EH (cell line): Measurements from ENCODE around the gene MAU2.

ENCODE experiments used
- DNase-seq: peaks from one replicate; pipeline ENCODE4 v3.0.0-alpha.2; 2015; ENCODE audit warnings: low read depth

MAU2 gene, protein sequence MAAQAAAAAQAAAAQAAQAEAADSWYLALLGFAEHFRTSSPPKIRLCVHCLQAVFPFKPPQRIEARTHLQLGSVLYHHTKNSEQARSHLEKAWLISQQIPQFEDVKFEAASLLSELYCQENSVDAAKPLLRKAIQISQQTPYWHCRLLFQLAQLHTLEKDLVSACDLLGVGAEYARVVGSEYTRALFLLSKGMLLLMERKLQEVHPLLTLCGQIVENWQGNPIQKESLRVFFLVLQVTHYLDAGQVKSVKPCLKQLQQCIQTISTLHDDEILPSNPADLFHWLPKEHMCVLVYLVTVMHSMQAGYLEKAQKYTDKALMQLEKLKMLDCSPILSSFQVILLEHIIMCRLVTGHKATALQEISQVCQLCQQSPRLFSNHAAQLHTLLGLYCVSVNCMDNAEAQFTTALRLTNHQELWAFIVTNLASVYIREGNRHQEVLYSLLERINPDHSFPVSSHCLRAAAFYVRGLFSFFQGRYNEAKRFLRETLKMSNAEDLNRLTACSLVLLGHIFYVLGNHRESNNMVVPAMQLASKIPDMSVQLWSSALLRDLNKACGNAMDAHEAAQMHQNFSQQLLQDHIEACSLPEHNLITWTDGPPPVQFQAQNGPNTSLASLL

DNA sequence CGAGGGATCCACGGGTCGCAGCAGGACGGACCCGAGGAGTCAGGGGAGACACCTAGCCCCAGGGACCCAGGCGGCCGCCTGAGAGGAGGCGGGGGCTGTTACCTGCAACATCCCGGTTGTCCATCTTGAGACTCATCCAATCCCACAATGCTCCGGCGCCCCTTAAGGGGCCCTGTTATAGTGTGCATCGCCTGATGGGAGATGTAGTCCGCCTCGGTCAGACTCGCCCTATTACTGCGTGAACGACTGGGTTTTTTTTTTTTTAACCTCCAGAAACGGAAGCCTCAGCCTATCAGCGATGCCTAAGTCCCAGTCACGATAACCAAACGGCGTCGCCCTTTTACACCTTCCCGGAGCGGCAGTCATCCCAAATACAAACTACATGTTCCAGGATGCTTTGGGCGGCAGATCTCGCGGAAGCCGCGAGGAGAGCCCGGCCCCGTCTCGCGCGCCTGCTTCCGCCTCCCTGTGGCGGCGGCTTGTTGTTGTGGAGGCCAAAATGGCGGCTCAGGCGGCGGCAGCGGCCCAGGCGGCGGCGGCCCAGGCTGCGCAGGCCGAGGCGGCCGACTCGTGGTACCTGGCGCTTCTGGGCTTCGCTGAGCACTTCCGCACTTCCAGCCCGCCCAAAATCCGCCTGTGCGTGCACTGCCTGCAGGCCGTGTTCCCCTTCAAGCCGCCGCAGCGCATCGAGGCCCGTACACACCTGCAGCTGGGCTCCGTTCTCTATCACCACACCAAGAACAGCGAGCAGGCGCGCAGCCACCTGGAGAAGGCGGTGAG is at the start of gene MAU2, which contains the start of gene SUGP1:
TSS of gene MAU2 (plus strand) at position 469 of the 780 bp plus-strand sequence. CDS start at position 500, 31 bp downstream.
TSS of gene SUGP1 (minus strand) at position 149 of the 780 bp plus-strand sequence. CDS start at position 136, 13 bp downstream.
- DNase-seq = peak; percentile 90

DNA sequence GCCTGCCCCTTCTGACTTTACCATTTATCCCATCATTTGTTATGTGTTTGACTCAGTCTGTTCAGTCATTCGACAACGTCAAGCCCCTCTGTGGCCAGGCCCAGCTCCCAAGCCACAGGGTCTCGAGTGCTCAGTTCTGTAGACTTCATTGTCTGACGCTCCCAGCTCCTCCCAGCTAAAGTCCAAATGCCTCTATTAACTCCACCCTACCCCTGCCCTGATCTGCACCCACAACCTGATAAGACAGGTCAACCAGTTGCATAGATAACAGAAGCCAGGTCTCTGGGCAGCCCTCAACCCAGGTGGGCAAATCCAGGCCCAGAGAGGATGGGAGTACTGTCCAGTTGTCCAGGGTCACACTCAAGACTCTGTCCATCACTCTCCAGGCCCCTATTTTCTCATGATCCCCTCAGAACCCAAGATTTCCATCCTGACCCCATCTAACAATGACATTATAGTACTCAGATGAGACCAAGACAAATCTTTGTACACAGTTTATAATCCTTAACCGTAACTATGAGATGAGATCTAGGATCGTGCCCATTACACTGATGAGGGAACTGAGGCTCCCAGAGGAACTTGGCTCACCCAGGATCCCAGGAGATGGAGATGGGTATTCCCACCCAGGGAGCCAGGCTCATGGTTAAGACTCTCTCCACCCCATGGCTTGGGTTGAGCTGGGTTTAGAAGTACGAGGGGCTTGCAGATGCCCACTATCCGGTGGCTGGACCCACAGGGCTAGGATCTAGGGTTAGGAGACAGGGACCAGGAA is 48.6 kb upstream of the MAU2 start:
- DNase-seq = no peak

DNA sequence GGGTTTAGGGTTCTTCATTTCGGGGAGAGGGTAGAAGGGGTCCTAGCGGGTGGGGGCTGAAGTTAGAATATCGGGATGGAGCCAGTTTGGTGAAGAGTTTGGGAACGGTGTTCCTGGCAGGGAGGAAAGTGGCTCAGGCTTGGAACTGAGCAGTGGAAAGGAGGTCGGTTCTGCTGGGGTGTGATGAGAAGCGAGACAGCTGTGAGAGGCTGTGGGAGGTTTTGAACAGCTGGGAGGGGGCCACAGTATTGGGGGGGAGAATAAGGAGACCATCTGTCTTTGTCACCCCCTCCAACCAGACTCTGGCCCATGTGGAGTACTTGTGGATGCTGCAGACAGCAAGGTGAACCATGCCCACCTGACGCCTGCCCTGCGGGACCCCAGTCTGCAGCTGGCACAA is 46.5 kb upstream of the MAU2 start:
- no peak for DNase-seq

DNA sequence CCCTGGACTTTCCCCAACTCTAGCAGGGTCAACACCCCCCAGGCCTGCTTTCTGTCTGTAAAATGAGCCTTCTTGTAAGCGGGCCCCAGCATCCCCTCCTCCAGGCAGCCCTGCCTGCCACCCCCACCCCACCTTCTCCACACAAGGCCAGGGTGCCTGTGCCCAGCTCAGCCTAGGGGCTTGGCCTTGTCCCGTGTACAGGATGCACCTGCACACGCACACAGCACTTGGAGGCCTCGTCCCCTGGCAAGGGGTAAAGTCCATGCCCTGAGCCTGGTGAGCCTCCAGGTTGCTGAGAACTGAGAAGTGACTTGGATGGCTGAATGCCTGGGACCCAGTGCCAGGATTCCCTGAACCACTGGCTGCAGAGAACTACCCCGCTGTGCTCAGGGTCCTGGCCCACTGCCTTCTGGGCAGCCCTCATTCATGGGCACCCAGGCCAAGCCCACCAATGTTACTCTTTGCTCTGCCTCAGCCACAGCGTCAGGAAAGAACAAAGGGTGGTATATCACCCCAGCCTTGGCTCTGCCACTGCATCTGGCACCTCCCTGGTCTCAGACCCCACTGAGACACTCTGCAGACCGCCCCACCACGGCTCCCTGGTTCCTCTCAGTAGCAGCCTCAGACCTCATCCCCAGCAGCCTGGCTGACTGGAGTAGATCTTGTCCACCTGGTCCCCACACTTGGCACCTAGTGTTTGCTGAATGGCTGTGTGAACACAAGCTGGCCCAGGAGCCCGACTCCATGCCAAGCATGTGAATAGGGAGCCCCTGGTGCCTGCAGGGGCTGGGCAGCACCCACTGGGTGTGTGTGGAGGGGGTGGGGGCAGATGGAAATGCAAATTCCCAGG is 45.7 kb upstream of the MAU2 start:
- DNase-seq = no peak

DNA sequence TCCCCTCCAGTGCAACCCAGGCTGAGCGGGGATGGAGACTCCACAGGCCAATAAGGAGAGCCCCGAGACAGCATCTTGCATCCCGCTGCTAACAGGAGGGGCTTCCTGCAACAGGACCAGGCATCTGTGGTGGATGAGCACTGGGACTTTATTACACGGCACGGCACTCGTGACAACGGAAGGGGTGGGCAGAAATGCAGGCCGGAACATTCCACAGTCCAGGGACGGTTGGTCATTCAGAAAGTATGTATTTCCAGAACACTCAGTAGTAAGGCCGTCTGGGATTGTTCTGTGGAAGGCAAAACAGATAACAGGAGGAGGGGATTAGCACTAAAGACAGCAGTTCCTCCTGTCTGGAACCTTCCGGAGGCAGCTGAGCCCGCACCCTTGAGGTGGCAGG is 44.2 kb upstream of the MAU2 start:
- peak; percentile 80 for DNase-seq

DNA sequence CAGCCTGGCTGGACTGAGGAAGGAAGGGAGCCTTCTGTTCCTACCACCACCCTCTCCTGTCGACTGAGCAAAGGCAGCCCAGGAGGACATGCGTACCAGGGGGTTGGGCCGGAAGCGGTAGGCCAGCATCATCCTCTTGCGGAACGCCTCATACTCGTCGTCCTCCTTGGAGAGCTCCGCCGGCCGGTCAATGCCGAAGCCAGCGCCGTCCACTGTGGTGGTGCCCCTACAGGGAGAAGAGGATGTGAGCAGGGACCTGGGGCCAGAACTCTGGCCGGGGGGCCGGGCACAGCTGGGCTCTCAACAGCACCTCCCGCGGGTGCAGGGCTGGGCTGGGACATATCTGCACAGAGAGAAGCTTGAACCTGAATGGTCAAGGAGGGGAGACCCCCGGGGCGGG is 43.8 kb upstream of the MAU2 start:
- DNase-seq = no peak

DNA sequence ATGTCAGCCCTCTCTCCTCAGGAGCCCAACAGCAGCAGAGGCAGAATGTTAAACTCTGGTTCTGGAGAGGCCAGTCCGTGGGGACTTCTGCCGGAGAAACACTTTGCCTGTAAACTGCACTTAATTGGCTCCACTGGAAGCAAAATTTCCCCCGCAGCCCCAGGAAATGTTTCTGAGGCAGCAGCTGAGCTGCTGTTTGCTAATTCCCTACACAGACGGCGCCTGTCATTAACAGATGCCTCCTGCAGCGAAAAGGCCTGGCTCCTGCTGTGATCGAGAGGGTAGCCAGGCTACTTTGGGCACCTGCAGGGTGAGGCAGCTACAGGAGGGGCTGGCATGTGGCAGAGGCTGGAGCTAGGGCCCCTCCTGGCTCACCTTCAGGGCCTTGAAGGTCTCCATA is 42.3 kb upstream of the MAU2 start:
- no peak for DNase-seq

DNA sequence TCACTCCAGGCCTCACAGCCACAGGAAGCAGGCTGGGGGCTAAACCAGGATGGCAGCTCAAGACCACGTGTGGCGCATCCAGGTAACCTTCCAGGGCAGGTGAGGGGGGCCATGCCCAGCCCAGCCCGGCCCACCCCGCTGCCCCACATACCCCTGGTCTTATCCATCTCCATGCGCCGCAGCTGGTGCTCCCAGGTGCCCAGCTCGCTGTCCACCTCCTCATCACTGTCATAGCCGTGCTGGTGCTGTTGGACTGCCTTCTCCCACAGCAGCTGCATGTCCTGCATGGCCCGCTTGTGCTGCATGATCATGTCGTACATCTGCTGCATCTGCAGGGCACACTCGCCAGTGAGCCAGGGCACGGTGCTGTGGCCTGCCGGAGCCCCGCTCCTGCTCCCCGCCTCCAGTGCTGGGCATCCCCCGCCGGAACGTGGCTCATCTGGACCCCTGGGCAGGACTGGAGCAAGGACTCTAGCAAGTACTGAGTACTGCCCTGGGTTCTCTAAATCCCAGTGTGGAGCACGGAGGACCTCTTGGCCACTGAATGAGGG is 41.5 kb upstream of the MAU2 start:
- DNase-seq = no peak

DNA sequence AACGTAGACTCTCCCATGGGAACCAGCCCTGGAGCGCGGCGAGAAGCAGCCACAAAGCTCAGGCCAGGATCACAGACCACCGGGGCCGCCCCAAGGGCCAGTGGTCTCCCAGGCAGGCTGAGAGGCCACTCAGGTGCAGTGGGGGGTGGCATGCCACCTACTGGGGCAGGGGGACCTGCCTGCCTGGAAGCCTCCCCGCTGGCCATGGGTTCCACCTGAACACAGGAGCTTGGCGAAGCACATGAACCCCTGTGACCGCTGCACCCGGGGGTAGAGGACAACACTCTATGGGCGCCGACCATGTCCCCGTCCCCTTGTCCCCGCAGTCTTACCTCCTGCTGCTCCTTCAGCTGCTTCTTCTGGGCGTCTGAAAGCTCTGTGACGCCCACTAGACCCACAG is 40.8 kb upstream of the MAU2 start:
- no peak for DNase-seq

DNA sequence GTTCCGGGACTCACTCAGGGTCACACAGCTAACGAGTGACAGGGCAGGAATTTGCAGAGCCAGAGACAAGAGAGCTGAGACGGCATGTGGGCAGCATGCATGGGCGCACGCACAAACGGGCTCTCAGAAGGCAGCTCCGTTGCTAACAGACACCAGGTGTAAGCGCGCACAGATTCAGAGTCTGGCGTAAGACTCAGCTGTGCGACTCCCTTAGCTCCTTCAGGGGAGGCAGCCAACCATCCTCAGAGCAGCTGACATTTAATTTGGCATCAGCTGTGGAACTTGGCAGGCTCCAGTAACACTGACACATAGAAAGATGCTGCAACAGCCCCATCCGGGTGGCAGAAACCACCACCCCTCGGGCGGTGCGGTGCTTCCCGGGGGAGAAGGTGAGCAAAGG is 40.1 kb upstream of the MAU2 start:
- DNase-seq = no peak

DNA sequence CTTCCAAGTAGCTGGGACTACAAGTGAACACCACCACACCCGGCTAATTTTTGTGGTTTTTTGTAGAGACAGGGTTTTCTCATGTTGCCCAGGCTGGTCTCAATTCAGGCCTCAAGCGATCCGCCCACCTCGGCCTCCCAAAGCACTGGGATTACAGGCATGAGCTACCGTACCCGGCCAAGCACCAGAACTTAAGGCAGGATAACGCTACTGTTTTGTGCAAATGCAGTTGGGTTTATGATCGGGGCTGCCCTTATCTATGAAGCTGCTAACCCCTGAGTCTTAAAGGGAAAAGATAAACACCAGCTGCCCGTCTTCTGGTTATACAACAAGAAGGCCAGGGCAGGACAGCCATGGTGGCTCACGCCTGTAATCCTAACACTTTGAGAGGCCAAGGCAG is 34.9 kb upstream of the MAU2 start:
- no peak for DNase-seq

DNA sequence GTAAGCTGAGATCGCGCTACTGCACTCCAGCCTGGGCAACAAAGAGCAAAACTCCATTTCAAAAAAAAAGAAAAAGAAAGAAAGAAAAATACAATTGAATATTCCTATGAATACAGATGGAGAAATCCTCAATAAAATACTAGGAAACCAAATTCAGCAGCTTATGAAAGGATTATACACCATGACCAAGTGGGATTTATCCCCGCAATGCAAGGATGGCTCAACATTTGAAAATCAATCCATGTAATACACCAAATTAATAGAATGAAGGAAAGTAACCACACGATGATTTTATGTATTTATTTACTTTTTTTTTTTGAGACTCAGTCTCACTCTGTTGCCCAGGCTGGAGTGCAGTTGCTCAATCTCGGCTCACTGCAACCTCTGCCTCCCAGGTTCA is 28.0 kb upstream of the MAU2 start:
- no peak for DNase-seq

DNA sequence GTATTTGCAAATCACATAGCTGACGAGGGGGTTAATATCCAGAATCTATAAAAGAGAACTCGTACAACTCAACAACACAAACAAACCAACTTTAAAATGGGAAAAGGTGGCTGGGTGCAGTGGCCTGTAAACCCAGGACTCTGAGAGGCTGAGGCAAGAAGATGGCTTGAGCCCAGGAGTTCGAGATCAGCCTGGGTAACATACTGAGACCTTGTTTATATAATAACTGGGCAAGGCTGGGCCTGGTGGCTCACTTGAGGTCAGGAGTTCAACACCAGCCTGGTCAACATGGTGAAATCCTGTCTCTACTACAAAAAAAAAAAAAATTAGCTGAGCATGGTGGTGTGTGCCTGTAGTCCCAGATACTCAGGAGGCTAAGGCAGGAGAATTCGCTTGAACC is 25.7 kb upstream of the MAU2 start:
- no peak for DNase-seq

DNA sequence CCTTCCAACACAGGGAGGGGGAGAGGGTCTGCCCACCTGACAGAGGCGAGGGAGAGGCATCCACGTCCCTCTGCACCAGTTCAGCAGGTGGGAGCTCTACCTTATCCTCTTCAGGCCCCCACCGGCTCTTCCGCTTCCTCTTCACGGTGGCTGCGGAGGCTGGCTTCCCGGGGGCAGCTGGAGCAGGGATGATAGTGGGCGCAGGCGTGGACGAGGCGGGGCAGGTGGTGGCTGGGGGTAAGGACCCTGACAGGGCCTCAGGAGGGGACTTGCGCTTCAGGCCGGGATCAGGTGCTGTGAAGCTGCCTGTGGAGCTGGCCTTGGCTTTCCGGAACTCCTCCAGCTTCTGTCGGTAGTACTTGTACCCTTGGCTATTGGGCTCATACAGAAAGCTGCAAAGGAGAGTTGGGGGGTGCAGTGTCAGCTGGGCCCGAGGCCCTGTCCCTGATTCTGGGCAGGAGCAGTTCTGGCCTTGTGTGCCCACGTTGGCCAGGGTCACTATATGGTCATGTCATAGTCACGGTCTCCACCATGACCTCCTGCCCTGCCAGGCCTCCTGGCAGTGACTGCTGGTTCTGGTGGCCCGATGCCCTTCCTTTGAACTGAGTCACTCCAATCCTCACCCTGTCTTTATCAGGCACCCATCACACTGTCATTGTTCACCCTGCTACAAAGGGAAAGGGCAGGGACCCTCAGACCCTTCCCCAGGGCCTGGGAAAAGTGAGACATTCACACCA is 23.5 kb upstream of the MAU2 start:
- no peak for DNase-seq

DNA sequence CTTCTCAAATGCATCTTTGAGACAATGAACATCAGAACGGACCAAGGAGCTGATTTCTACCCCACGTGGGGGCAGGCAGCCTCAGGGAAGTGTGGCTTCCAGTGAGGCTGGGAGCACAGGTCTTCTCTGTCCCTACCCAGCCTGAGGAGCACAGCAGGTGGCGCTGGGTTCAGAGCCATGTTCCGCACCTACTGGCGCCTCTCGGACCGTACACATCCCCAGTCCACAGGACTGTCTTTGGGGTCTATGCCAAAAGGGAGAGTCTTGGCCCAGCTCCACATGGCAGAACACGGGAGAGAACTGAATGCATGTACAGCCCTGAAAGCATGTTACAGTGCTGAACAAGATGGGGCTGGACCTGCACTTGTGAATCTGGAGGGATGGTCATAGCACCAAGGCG is 22.9 kb upstream of the MAU2 start:
- DNase-seq = no peak

DNA sequence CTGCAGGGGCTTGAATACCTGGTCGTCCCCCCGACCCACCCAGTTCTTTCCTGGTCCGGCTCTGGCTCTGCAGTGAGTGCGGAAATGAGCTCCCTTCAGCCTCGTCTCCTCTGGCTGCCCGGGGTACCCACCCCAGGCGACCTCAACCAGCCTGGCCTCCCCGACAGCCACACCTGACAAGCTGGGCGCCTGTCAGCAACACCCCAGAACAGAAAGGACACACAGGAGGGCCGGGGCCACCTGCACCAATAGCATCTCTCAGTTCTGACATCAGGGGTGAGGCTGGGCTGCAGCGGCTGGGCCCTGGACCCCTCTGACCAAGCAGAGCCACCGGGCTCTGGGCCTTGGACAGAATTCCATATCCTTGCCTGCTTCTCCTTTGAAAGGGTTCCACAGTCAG is 20.0 kb upstream of the MAU2 start:
- DNase-seq = no peak

DNA sequence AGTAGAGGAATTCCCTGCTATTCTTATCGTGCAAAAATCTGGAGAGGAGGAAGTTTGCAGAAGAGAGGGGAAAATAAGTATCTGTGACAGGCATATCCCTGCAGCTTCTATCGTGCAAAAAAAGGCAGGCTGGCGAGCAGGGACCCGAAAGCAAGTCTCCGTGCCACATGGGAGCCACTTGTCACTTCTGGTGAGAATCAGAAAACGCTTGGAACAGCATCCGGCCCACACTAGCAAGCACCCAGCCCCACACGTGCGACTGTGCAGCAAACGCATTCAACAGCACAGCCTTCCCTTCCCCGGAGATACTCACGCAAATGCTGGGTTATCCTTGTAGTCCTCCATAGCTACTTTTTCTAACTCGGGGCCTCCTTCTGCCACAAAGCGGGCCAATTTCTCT is 17.2 kb upstream of the MAU2 start:
- no peak for DNase-seq

DNA sequence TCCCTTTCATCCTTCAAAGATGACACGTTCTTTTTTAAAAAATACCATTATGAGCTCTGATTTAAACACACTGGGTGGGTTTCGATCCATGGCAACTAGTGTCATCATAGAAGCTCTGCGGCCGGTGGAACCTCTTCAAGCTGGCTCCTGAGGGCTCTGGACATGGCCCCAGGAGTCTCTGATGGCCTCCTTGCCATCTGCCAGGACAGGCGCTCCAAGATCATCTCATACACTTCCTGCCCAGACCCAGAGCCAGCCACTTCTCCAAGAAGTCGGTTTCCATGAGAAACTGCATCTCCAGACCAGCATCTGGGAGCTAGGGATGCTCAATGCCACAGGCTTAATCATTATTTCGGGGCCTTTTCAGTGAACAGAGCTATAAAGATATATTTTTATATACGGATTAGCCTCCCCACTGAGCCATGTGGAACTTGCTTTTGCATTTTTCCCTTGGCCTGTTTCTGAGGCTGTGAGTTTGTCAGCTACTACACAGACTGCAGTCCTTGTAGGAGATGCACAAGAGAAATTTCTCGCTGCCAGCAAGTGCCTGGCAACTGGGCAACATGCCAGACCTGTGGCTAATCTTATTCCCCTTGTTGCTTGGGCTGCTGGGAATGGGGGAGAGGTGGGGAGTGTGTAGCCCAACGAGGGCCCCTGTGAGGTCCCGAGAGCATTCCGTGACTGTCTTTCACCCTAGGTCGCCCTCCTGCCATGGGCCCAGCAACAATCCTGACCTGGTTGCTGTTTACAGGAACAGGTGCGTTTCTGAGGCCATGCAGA is 16.3 kb upstream of the MAU2 start:
- no peak for DNase-seq

DNA sequence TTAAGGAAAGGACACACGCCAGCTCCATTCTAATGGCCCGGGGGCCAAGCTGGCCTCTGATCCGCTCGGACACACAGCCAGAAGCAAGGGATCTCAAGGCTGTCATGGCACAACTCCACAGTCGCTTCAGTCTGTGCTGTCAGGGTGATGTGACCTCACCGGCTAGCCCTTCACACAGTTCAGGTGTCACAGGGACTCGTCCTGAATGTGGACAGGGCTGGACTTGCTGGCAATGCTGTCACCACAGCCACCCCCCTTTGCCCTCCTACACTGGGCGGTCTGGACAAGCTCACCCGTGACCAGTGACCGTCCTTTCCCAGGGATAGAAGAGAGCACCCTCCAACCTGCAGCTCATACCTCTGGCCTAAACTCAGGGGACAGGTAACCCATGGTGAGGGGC is 15.6 kb upstream of the MAU2 start:
- no peak for DNase-seq
